Ishikawa (cell line): ENCODE data around the gene LRFN5.

ENCODE experiments used
- FOXM1 ChIP-seq: IDR thresholded peaks from 2 replicates; pipeline ENCODE4 v1.6.1; 2012; ENCODE audit warnings: low read depth, borderline replicate concordance
- RAD21 ChIP-seq: IDR thresholded peaks from 2 replicates; pipeline ENCODE4 v1.6.1; 2012; ENCODE audit warnings: low read depth
- REST ChIP-seq: IDR thresholded peaks from 2 replicates; pipeline ENCODE4 v1.6.1; 2012; ENCODE audit warnings: low read depth, mild to moderate bottlenecking
- TAF1 ChIP-seq: IDR thresholded peaks from 2 replicates; pipeline ENCODE4 v1.6.1; 2012; ENCODE audit warnings: low read depth, mild to moderate bottlenecking
- TEAD4 ChIP-seq: IDR thresholded peaks from 2 replicates; pipeline ENCODE4 v1.6.1; 2012
- USF1 ChIP-seq: IDR thresholded peaks from 2 replicates; pipeline ENCODE4 v1.6.1; 2012
- YY1 ChIP-seq: IDR thresholded peaks from 2 replicates; pipeline ENCODE4 v1.6.1; 2012; ENCODE audit warnings: low read depth
- TF ChIP-seq, protein P1 (sequence below): IDR thresholded peaks from 2 replicates; pipeline ENCODE4 v1.6.1; 2012

DNA sequence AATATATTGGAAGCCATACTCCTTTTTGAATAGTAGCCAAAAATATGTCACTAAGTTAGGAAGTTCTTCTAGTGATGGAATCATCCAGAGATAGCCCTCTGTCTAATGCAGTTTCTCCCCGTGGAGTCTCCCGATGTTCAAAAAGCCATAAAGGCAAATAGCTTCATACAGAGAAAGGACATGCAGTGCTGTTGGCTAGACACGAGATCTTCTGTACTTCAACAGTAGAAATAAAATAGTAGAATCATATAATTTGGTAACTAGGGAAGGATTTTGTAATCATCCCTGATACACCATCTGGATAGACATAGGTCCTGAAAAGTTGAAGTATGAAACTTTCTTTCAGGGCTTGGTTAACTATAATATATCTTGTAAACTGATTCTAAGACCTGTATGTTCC, 27.6 kb downstream of the LRFN5 start:
- TF ChIP-seq TAF1 = no peak
- no peak for TF ChIP-seq REST
- TF ChIP-seq FOXM1 = no peak
- no peak for TF ChIP-seq RAD21
- no peak for TF ChIP-seq TEAD4
- TF ChIP-seq YY1 = no peak
- TF ChIP-seq, protein P1, sequence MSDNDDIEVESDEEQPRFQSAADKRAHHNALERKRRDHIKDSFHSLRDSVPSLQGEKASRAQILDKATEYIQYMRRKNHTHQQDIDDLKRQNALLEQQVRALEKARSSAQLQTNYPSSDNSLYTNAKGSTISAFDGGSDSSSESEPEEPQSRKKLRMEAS = no peak
- TF ChIP-seq USF1 = no peak
